Measurements from ENCODE around the gene TMEM14A. TPM values are rescaled to one million over a fixed set of nuclear protein-coding genes. Genes with fewer than 3 reads are reported as not detected.

Gene TMEM14A
- total and polyA plus RNA-seq, 2 of the 8 experiments (the other 6 are each of a cell fraction or from before 2014, with no cell fraction given), result 11.1 to 11.2 TPM

GRCh38 chr6:52635049-52635577 lies 35.8 kb upstream of the TMEM14A start:
- FAIRE-seq (no peak), DNase-seq (ENCODE audit: low read depth in 1 of 2, low spot score in 2 of 2) (no peak)
- no peak overlapping the region for H3K14ac ChIP-seq (ENCODE audit: insufficient read length)
- H2BK12ac ChIP-seq (ENCODE audit: low read depth, low read length), result no peak overlapping the region
- H3K79me2 ChIP-seq (ENCODE audit: control insufficient read depth in 1 of 2, insufficient read depth in 2 of 2, low read length in 2 of 2), result no peaks in the 10 kb centered on the region
- POLR2A ChIA-PET (ENCODE audit: partially characterized antibody), result no interaction called here
- no peak overlapping the region for H3K27ac ChIP-seq (ENCODE audit: low read depth, low read length)
- no peak overlapping the region for H4K5ac ChIP-seq (ENCODE audit: insufficient read length, low read depth, low read length)
- H2AK5ac ChIP-seq (ENCODE audit: low read depth, low read length), result no peak overlapping the region
- no peak overlapping the region for H2BK5ac ChIP-seq (ENCODE audit: low read depth, low read length)
- H3K9me3 ChIP-seq (ENCODE audit: insufficient read depth in 2 of 2, low read depth in 1 of 2, low read length in 1 of 2), result no peaks in the 10 kb centered on the region
- H4K8ac ChIP-seq (ENCODE audit: extremely low read depth, insufficient read depth, low read length), result no peak overlapping the region
- no peak overlapping the region for H3K4me3 ChIP-seq (ENCODE audit: extremely low read depth in 1 of 4, insufficient read depth in 2 of 4, low read depth in 3 of 4, low read length in 4 of 4)
- H3K9ac ChIP-seq (replicated peaks in 1 of 4; ENCODE audit: extremely low read depth in 1 of 4, low read depth in 3 of 4, low read length in 3 of 4), result no peak overlapping the region
- 72 to 100% methylated on average over 1 to 5 of the region's 5 CpGs for WGBS, 2 experiments (ENCODE audit: extremely low coverage in 1 of 2, insufficient coverage in 1 of 2, insufficient read length in 1 of 2, insufficient replicate concordance in 2 of 2, low coverage in 1 of 2, low lambda C conversion rate in 2 of 2, missing lambda C conversion rate in 1 of 2)
- H3K36me3 ChIP-seq (ENCODE audit: control insufficient read depth in 2 of 4, insufficient read depth in 4 of 4, low read length in 3 of 4), result no peaks in the 10 kb centered on the region
- peak overlapping the region; percentile 56 for H2AFZ ChIP-seq (ENCODE audit: low read length)
- CTCF ChIA-PET (ENCODE audit: partially characterized antibody), result interaction anchor here (1.1 to 6.3 kb wide), 7 partner anchors 13 to 227 kb away, joined by 3 to 36 read pairs (median 5); no protein-coding TSS in a partner anchor
- H3K4me1 ChIP-seq (replicated peaks in 1 of 4; ENCODE audit: control insufficient read depth in 3 of 4, insufficient read depth in 4 of 4, low read length in 3 of 4), result peaks cover 0 to 2% (median under 1%) of the 10 kb centered on the region in 4 experiments; a peak in 1 of 7 replicates
- H2BK15ac ChIP-seq (ENCODE audit: low read length), result no peak overlapping the region
- TF ChIP-seq CBX5 (IDR thresholded peaks at IDR 0.05; ENCODE audit: low read depth, low read length) (no peak), SP2 (IDR thresholded peaks at IDR 0.05; ENCODE audit: low read length) (no peak), SRF (IDR thresholded peaks at IDR 0.05; ENCODE audit: low read depth, low read length) (no peak), BACH1 (IDR thresholded peaks at IDR 0.05; ENCODE audit: low read length) (no peak), TEAD4 (IDR thresholded peaks at IDR 0.05; ENCODE audit: low read depth, low read length) (no peak)
- no peak overlapping the region for H3K23ac ChIP-seq (ENCODE audit: insufficient read length)
- no peak overlapping the region for H4K91ac ChIP-seq (replicated peaks; ENCODE audit: insufficient read length, low read length)
- H2BK20ac ChIP-seq (ENCODE audit: low read length), result no peak overlapping the region
- no peak overlapping the region for H3K4ac ChIP-seq (replicated peaks; ENCODE audit: insufficient read length, low read depth, low read length)
- H2BK120ac ChIP-seq (replicated peaks; ENCODE audit: low read depth, low read length), result no peak overlapping the region
- H3K27me3 ChIP-seq (replicated peaks in 1 of 4; ENCODE audit: control insufficient read depth in 3 of 4, extremely low read depth in 1 of 4, insufficient read depth in 3 of 4, low read length in 3 of 4), result no peaks in the 10 kb centered on the region
- no peaks in the 10 kb centered on the region; the same call in 1 of the 2 replicates for H3K23me2 ChIP-seq (ENCODE audit: low read depth, low read length)
- H4K20me1 ChIP-seq (replicated peaks in 1 of 2; ENCODE audit: control insufficient read depth in 1 of 2, insufficient read depth in 2 of 2, low read length in 2 of 2), result no peaks in the 10 kb centered on the region
- no peaks in the 10 kb centered on the region for H3K79me1 ChIP-seq (ENCODE audit: low read depth, low read length)
- H3K18ac ChIP-seq (ENCODE audit: extremely low read depth, low read length), result no peak overlapping the region
- H3K56ac ChIP-seq (replicated peaks; ENCODE audit: insufficient read length, low read depth, low read length), result no peak overlapping the region
- H3K4me2 ChIP-seq (ENCODE audit: insufficient read depth in 1 of 2, low read depth in 2 of 2, low read length in 2 of 2), result no peak overlapping the region
